GM21717 (cell line): ENCODE data around the gene ZNF777.
A peak's percentile ranks its signal among the peaks of the same experiment; 100 is the strongest.
"Not testable (repeated sequence)": the region's sequence is repeated elsewhere in the genome, so short reads cannot be mapped to it uniquely, and the experiment has no call there.

Experiments
- ATAC-seq: cut with Tn5 transposase; IDR thresholded peaks from one replicate; pipeline ENCODE4 v1.9.1; 2021; ENCODE audit warnings: mild to moderate bottlenecking, moderate library complexity; ENCODE audit not compliant: unreplicated experiment

The ZNF777 gene

DNA sequence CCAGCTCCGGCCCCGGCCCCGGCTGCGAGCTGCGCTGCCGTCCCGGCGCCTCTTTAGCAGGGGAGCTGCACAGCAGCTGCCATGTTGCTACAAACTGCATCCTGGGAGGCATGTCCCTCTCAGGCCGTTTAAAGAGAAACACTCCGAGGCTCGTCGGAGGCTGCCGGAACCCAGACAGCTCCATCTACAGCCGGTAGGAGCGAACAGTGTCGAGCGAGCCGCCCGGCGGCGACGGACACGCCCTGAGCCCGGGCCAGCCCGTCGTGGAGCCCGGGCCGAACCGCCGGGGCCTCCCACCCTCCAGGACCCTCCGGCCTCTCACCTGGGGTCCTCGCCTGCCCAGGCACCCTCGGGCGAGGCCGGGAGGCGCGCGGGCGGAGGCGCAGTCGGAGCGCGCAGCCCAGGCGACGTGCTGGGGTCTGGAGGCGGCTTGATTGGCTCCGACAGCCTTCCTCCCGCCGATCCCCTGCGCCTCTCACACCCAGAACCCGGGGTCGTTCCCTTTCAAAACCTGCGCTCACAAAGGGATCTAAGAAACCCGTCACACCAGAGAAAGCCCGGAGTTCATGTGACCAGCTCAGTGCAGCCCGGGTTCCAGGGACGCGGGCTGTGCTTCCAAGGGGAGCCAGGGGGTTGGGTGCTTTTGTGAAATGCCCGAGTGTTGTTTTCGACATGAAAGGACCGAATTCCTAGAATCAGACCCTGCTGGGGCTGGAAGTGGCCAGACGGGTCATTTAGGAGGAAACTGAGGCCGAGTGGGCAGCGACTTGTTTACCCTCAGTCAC lies at the start of gene ZNF777:
TSS of gene ZNF777 (minus strand) at position 570 of the 785 bp plus-strand sequence. CDS start 5,040 bp downstream, outside the sequence.
- ATAC-seq, result peak; percentile 97

DNA sequence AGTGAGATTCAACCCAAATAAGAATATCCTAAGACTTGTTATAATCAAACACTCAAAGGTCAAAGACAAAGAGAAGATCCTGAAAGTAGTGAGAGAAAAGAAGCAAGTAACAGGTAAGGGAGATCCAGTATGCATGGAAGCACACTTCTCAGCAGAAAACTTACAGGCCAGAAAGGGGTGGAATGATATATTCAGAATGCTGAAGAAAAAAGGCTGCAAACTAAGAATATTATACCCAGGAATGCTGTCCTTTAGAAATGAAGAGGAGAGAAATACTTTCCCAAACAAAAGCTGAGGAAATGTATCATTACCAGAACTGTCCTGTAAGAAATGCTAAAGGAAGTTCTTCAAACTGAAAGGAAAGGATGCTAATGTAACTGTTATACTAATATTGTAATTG lies 49.4 kb upstream of the ZNF777 start:
- no peak for ATAC-seq

DNA sequence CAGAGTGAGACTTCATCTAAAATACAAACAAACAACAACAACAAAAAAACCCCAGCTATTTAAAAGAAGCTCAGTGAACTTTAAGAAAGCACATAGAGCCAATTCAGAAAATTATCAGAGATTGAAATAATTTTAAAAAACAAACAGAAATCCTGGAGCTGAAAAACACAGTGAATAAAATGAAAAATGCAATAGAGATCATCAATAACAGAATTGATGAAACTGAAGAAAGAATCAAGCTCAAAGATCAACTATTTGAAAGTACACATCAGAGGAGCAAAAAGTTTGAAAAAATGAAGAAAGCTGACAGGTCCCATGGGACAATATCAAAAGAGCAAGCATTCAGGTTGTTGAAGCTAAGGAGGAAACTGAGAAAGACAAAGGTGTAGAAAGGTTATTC lies 48.9 kb upstream of the ZNF777 start:
- no peak for ATAC-seq

DNA sequence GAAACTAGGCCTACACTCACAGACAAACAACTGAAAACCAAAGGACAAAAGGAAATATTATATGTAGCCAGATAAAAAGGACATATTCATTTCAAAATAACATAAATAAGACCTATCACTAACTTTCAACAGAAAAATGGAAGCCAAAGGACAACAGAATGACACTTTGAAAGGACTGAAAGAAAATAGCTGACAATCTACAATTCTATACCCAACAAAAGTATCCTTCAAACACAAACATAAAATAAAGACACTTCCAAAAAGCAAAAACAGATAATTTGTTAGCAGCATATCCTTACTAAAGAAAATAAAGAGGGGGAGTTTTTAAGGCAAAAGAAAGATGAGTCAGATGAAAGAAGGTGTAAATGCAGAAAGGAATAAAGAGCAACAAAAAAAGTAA lies 44.7 kb upstream of the ZNF777 start:
- ATAC-seq, result no peak

- no peak for ATAC-seq
These were observed 40.8 kb upstream of the ZNF777 start for GRCh38 chr7:149501651-149502050.

GRCh38 chr7:149500910-149501309 lies 40.0 kb upstream of the ZNF777 start:
- no peak for ATAC-seq

DNA sequence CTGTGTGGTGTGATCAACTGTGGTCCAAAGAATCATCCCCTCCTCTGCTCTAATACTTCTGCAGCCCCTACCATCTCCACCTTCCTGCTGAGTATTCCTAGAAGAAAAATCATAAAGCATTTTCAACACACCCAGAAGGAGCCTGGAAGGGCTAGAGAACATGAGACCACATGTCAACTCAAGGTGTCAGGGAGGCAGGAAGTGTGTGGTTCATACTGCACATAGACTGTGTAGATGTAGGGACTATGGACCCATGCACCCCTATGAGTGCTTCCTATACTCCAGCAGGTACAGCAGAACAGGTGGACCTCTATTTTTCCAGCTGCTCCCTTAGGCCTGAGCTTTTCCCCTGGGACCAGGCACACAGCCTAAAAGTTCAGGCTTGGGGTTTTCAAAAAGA lies 39.3 kb upstream of the ZNF777 start:
- ATAC-seq, result no peak

GRCh38 chr7:149498811-149499210 lies 37.9 kb upstream of the ZNF777 start:
- ATAC-seq, result no peak

DNA sequence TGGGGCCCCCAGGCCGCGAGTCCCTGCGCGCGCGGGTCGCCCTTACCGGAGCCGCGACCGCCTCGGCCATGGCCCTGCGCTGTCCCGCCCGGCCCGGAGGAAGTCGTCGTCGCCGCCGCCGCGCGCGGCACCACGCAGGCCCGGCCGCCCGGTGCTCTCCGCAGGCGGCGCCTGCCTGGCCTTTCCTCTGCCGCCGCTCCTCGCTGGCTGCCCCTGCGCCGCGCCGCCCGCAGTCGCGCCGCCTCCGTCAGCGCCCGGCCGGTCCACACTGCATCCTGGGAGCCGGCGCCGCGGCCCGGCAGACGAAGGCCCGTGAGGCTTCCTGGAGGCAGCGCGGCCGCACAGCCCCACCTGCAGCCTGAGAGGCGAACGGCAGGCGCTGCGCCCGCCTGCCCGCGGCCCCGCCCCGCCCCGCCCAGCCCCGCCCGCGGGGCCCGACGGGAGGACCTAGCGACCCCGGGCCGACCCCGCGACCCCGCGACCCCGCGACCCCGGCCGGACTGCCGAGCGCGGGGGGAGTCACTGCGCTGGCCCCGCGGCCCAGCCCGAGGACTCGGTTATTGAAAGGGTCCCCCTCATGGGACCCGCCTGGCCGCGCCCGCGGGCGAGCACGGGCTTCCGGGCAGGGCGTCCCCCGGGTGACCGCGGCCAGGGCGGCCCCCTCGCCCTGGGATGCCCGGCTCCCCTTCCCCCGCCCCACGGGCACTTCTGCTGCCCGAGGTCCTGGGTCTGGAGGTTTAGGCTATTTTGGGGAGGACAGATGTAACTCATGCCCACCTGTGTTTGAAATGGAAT lies 36.8 kb upstream of the ZNF777 start, which contains the start of gene ZNF746:
TSS of gene ZNF746 (minus strand) at position 343 of the 795 bp plus-strand sequence. CDS start at position 70, 273 bp downstream.
- peak; percentile 97 for ATAC-seq

- ATAC-seq, result peak; percentile 28
These were observed 36.0 kb upstream of the ZNF777 start for GRCh38 chr7:149496642-149497391.

DNA sequence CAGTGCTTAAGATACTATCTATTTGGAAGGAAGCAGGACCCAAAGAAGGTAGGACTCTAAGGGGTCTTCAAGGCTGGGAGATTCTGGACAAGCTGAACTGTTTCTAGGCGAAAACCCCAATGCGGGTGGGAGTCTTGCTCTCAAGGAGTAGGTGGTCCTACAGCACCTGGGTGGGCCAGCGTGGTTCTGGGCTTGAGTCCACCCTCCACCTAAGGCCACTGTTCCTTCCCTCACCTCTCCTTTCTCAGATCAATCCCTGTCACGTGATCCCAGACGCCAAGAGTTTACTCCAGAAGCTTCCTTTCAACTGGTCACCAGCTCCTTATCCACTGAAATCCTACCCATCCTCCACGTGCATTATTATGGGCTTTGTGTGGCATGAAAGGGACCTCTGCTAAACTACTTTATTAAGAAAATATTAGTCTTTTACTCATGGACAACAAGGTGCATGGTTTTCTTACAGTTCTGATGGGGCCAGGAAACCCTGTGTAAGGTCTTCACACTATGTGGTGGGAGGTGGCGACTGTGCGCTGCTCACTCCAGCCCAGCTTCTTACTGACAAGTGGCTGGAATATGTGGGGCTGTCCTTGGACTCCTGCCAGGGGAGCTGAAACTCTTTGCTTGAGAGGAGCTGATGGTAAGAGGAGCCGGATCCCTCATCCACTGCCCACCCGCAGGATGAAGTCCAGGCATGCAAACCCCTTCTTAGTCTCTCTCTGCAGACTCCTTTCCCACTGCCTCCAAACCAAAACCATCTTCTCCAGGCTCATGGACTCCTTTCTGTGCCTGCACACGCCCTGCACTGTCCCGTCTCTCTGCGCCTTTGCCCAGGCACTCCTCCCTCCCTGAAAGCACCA lies 35.2 kb upstream of the ZNF777 start:
- no peak for ATAC-seq

- ATAC-seq, result no peak
These were observed 34.0 kb upstream of the ZNF777 start for GRCh38 chr7:149494738-149495368.

GRCh38 chr7:149493975-149494374 lies 33.1 kb upstream of the ZNF777 start:
- ATAC-seq, result not testable (repeated sequence)

- ATAC-seq, result no peak
These were observed 32.5 kb upstream of the ZNF777 start for GRCh38 chr7:149493366-149493765.

- ATAC-seq, result no peak
These were observed 29.4 kb upstream of the ZNF777 start for GRCh38 chr7:149490083-149490760.

- no peak for ATAC-seq
These were observed 28.6 kb upstream of the ZNF777 start for GRCh38 chr7:149489391-149490024.

DNA sequence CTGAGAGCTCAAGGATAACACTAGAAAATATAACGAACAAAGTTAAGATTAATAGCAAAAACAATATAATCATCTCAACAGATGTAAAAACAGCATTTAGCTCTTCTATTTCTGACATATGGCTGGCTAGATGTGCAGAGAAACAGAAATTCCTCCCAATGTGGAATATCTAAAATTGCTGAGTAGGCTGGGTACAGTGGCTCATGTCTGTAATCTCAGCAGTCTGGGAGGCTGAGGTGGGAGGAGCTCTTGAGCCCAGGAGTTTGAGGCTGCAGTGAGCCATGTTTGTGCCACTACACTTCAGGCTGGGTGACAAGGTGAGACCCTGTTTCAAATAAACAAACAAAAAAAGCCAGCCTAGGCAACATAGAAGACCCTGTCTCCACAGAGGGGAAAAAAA lies 18.7 kb upstream of the ZNF777 start:
- no peak for ATAC-seq

- no peak for ATAC-seq
These were observed 17.9 kb upstream of the ZNF777 start for GRCh38 chr7:149478754-149479153.
